ENCODE measurements around the gene TEDC1.

DNA sequence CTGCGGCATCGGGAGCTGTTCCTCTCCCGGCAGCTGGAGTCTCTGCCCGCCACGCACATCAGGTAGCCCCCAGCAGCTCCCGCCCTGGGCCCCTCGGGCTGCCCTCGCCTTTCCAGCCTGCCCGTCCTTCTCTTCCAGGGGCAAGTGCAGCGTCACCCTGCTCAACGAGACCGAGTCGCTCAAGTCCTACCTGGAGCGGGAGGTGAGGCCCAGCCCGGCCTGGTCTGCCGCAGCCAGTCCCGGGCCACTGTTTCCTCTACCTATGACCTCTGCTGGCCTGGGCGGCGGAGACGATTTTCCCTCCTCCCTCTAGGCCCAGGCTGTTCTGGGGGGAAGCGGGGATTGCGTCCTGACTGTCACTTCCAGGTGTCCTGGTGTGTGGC lies 40.9 kb upstream of the TEDC1 start:
- TF ChIP-seq CTCF (IDR thresholded peaks at IDR 0.05) (no peak), POLR2A (IDR thresholded peaks at IDR 0.05) (no peak)
